ENCODE results near the gene LONRF2. TPM values are rescaled to one million over a fixed set of nuclear protein-coding genes. Genes with fewer than 3 reads are reported as not detected.
"Not testable (repeated sequence)": the region's sequence is repeated elsewhere in the genome, so short reads cannot be mapped to it uniquely, and the experiment has no call there.

Gene LONRF2
- total RNA-seq (2014; rRNA removed; shearing (Covaris generic)) (under 0.01 and 0.13 TPM in 2 replicates), polyA plus RNA-seq (2016; fragmentation: Nextera tagmentation; extraction: Ambion mirVana) (not detected in 2 replicates)

DNA sequence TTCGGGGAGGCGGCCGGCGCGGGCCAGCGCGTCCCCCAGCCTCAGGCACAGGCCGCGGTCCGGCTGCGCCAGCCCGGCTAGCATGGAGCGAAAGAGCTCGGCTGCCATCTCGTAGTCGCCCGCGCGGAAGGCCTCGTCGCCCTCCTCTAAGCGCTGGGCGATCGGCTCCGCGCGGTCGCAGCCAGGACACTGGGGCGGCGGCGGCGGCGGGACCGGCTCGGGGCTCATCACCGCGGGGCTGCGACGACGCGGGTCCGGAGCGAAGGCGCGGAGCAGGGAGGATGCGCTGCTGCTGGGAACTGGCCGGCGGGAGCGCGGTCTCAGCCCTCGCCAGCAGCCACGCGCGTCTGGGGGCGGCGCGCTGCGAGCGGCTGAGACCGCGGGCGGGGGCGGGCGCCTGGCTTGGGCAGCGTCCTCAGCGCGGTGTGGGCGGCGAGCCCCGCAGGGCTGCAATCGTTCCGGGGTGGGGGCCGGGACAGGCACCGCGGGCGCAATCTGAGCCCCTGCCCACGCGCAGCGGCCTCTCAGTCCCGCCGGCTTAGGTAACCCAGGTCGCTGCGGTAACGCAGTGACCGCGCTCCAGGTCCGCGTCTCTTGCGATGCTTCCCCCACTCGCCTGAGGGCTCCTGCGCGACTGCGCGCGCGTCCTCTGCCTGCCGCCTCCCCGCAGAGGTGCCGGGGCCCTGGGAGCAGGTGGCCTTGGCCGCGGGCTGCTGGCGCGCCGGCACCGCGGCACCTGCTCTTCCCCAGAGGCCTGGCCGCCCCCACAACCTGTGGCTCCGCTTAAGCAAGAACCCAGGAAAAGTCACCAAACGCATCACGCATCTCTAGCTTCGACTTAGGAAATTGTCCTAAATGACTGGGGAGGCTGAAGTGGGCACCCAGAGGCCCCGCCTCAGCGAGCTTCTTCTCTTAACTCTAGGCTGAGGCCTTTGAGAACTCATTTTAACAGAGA is at the start of gene LONRF2:
TSS of gene LONRF2 (minus strand) at position 636 of the 955 bp plus-strand sequence. CDS start at position 228, 408 bp downstream.
- peak within 1 kb of the TSS; percentile 68 for H3K4me3 ChIP-seq
- TF ChIP-seq EZH2phosphoT487 (IDR thresholded peaks at IDR 0.05; ENCODE audit: insufficient read depth, low read depth) (no peak), EZH2 (IDR thresholded peaks at IDR 0.05; ENCODE audit: insufficient read depth, poor library complexity, severe bottlenecking) (peak; percentile 70)
- H3K36me3 ChIP-seq (ENCODE audit: low read depth) = no peaks in the 10 kb centered on the region
- H3K27ac ChIP-seq = no peak within 1 kb of the TSS
- H4K20me1 ChIP-seq (ENCODE audit: insufficient read depth) = no peaks in the 10 kb centered on the region
- H3K9me2 ChIP-seq (ENCODE audit: insufficient read depth) = no peaks in the 10 kb centered on the region
- in situ Hi-C loops (cut with MboI) = no loop called here
- H3K27me3 ChIP-seq (replicated peaks; ENCODE audit: insufficient read depth) = peaks cover 69% of the 10 kb centered on the region
- no peaks in the 10 kb centered on the region for H3K79me2 ChIP-seq (ENCODE audit: insufficient read depth)
- H3K9ac ChIP-seq = no peak within 1 kb of the TSS
- 0 out of 2 replicates have a peak, but pooled peaks cover 5% of the 10 kb centered on the region for H3F3A ChIP-seq (ENCODE audit: insufficient read depth)
- no peaks in the 10 kb centered on the region for H3K4me1 ChIP-seq (ENCODE audit: insufficient read depth)
- peaks cover 3% of the 10 kb centered on the region for H3K9me3 ChIP-seq (ENCODE audit: low read depth)
- H2AFZ ChIP-seq = peak within 1 kb of the TSS; percentile 60
- peak within 1 kb of the TSS; percentile 18 for H3K4me2 ChIP-seq (ENCODE audit: unreplicated experiment)
- DNase-seq = peak; percentile 40
- WGBS, 2 experiments (ENCODE audit: low coverage in 1 of 2, low lambda C conversion rate in 2 of 2, missing lambda C conversion rate in 2 of 2) = 2% methylated on average over 68 to 105 of the region's 113 CpGs

DNA sequence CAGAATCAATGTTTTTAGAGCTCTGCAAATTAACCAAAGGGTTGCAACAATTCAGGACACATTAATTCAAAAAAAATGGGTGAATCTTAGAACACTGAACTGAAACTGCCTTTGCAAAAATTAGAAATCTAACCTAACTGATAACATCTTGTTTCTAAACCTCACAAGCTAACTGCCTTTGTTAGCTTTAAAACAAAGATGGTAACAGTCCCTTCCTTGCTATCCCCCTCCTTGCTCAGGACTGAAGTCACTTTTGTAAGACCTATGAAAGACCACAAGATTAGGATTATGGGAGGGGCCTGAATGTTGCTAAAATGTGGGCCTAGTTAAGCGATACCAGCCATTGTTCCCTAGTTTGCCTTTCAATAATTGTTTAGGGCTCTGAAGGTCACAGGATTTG is 44.9 kb upstream of the LONRF2 start:
- H3K27me3 ChIP-seq (replicated peaks; ENCODE audit: insufficient read depth) = peaks cover 10% of the 10 kb centered on the region; the same call in 1 of the 2 replicates
- H3K79me2 ChIP-seq (ENCODE audit: insufficient read depth) = no peaks in the 10 kb centered on the region
- no peak overlapping the region for H3K4me2 ChIP-seq (ENCODE audit: unreplicated experiment)
- no peaks in the 10 kb centered on the region for H3K9me2 ChIP-seq (ENCODE audit: insufficient read depth)
- no peak overlapping the region for H3K27ac ChIP-seq
- 38 to 48% methylated on average over 1 of the region's 1 CpG for WGBS, 2 experiments (ENCODE audit: low coverage in 1 of 2, low lambda C conversion rate in 2 of 2, missing lambda C conversion rate in 2 of 2)
- in situ Hi-C loops (cut with MboI) = no loop called here
- H3K9ac ChIP-seq = no peak overlapping the region
- no peaks in the 10 kb centered on the region for H3K4me1 ChIP-seq (ENCODE audit: insufficient read depth)
- no peak overlapping the region for H3K4me3 ChIP-seq
- no peak for DNase-seq
- no peaks in the 10 kb centered on the region for H3F3A ChIP-seq (ENCODE audit: insufficient read depth)
- TF ChIP-seq EZH2 (IDR thresholded peaks at IDR 0.05; ENCODE audit: insufficient read depth, poor library complexity, severe bottlenecking) = no peak
- H4K20me1 ChIP-seq (ENCODE audit: insufficient read depth) = no peaks in the 10 kb centered on the region
- H3K36me3 ChIP-seq (ENCODE audit: low read depth) = no peaks in the 10 kb centered on the region
- no peak overlapping the region for H2AFZ ChIP-seq
- H3K9me3 ChIP-seq (ENCODE audit: low read depth) = no peaks in the 10 kb centered on the region

DNA sequence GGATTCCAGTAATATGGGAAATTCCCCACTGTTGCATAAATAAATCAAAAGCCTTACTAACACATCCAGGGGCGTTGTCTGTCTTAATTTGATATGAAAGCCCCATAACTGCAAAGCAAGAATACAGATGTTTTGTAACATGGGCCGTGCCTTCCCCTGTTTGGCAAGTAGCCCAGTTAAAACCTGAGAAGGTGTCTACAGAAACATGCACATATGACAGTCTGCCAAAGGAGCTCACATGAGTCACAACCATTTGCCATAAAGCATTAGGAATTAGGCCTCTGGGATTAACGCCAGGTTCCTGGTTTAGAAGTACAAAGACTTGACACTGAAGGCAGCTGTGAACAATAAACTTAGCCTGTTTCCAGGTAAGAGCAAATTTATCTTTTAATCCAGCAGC is 43.1 kb upstream of the LONRF2 start:
- Histone ChIP-seq H3K27me3 (replicated peaks; ENCODE audit: insufficient read depth) (no peaks in the 10 kb centered on the region; the same call in 1 of the 2 replicates), H2AFZ (no peak overlapping the region), H3F3A (ENCODE audit: insufficient read depth) (no peaks in the 10 kb centered on the region), H3K4me3 (no peak overlapping the region), H3K27ac (no peak overlapping the region), H3K4me1 (ENCODE audit: insufficient read depth) (no peaks in the 10 kb centered on the region), H3K9me2 (ENCODE audit: insufficient read depth) (no peaks in the 10 kb centered on the region), H3K79me2 (ENCODE audit: insufficient read depth) (no peaks in the 10 kb centered on the region), H3K4me2 (ENCODE audit: unreplicated experiment) (no peak overlapping the region), H3K9ac (no peak overlapping the region), H3K36me3 (ENCODE audit: low read depth) (no peaks in the 10 kb centered on the region), H4K20me1 (ENCODE audit: insufficient read depth) (no peaks in the 10 kb centered on the region), H3K9me3 (ENCODE audit: low read depth) (no peaks in the 10 kb centered on the region)
- WGBS, 2 experiments (ENCODE audit: low coverage in 1 of 2, low lambda C conversion rate in 2 of 2, missing lambda C conversion rate in 2 of 2) = 26 to 28% methylated on average over 3 of the region's 3 CpGs
- no peak for TF ChIP-seq EZH2phosphoT487 (IDR thresholded peaks at IDR 0.05; ENCODE audit: insufficient read depth, low read depth)
- no peak for TF ChIP-seq EZH2 (IDR thresholded peaks at IDR 0.05; ENCODE audit: insufficient read depth, poor library complexity, severe bottlenecking)
- peak; percentile 71 for DNase-seq
- in situ Hi-C loops (cut with MboI) = no loop called here

DNA sequence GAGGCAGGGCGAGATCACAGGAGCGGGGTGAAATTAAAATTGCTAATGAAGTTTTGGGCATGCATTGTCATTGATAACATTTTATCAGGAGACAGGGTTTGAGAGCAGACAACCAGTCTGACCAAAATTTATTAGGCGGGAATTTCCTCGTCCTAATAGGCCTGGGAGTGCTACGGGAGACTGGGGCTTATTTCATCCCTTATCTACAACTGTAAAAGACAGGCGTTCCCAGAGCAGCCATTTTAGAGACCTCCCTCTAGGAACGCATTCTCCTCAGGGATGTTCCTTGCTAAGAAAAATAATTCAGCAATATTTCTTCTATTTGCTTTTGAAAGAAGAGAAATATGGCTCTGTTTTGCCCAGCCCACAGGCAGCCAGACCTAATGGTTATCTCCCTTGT is 40.0 kb upstream of the LONRF2 start:
- DNase-seq; H3K36me3 ChIP-seq (ENCODE audit: low read depth); H3K9ac ChIP-seq; H3K4me3 ChIP-seq; H3K4me1 ChIP-seq (ENCODE audit: insufficient read depth); H2AFZ ChIP-seq; H3F3A ChIP-seq (ENCODE audit: insufficient read depth); H3K9me2 ChIP-seq (ENCODE audit: insufficient read depth); H3K9me3 ChIP-seq (ENCODE audit: low read depth); H3K27me3 ChIP-seq (replicated peaks; ENCODE audit: insufficient read depth); H4K20me1 ChIP-seq (ENCODE audit: insufficient read depth); in situ Hi-C loops (cut with MboI); H3K79me2 ChIP-seq (ENCODE audit: insufficient read depth); H3K4me2 ChIP-seq (ENCODE audit: unreplicated experiment); H3K27ac ChIP-seq: not testable (repeated sequence)
- 59 to 61% methylated on average over 7 of the region's 7 CpGs for WGBS, 2 experiments (ENCODE audit: low coverage in 1 of 2, low lambda C conversion rate in 2 of 2, missing lambda C conversion rate in 2 of 2)

All from GM23248 (cell line).